Measurements from ENCODE around the gene KIF25.

Gene KIF25

DNA sequence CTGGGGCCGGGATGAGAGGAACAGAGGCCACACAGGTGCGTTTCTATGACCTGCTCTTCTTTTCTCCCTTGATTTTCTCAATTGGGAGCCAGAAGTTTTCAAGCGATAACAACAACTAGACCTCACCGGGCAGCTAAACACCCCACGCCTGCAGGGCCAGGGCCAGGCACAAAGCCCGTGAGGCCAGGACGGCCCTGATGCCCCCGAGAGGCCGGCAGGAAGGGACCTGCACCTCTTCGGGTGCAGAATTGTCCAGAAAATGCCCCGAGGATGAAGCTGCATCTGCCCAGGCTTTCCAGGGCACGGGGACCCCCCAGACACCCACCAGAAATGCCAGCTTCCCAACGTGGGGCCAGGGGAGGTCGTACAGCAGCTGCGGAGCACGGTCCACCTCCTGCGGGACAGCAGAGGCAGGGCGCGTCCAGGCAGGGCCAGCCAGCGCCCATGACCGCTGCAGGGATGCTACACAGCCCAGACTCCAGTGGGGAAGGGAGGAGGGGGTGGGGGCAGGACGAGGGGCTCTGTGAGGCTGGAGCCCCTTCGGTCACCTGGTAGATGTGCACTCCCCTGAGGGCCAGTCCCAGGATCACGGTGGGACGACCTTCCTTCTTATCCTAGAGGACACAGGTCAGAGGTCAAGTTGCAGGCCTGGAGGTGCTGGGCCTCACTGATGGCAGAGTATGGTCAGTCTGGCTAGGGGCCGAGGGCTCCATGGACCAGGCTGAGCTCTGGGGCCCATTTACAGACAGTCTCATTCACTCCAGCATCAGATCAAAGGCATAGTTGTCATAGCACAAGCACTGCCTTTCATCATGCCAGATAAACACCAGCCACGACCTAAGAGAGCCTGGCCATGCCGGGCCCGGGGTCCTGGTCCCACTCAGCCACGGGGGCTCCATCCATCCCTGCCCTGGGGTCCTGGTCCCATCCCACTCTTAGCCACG, 65.1 kb downstream of the KIF25 start:
- Histone ChIP-seq H3K4me1 (ENCODE audit: control insufficient read depth in 2 of 2, insufficient read depth in 2 of 2, low read length in 2 of 2) (peaks cover 7 to 20% of the 10 kb centered on the region in 2 donors), H3K9me3 (ENCODE audit: control insufficient read depth in 2 of 2, low read length in 2 of 2) (no peaks in the 10 kb centered on the region), H3K4me3 (ENCODE audit: low read length in 2 of 2) (no peak overlapping the region), H3K36me3 (ENCODE audit: control insufficient read depth in 2 of 2, insufficient read depth in 2 of 2, low read length in 2 of 2) (peaks cover 0 to 5% of the 10 kb centered on the region in 2 donors), H3K27me3 (ENCODE audit: control insufficient read depth in 2 of 2, insufficient read depth in 2 of 2, low read length in 2 of 2) (no peaks in the 10 kb centered on the region), H3K27ac (ENCODE audit: low read depth in 2 of 2, low read length in 2 of 2) (no peak overlapping the region), H3K9ac (ENCODE audit: low read depth in 1 of 2, low read length in 2 of 2) (no peak overlapping the region)

DNA sequence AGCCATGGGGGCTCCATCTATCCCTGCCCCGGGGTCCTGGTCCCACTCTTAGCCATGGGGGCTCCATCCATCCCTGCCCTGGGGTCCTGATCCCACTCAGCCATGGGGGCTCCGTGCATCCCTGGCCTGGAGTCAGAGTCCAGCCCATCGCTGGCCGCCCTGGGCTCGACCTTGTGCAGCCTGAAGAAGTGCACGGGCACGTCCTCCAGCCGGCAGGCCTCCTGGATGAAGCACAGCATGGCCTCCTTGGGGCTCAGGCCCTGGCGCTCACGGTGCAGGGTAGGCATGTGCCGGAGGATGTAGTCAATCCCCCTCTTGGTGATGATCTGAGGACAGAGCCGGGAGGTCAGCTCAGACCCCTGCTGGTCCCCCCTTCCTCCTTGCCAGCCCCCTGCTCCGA, 66.0 kb downstream of the KIF25 start:
- H3K27ac ChIP-seq (ENCODE audit: low read depth in 2 of 2, low read length in 2 of 2), result no peak overlapping the region
- H3K4me1 ChIP-seq (ENCODE audit: control insufficient read depth in 2 of 2, insufficient read depth in 2 of 2, low read length in 2 of 2), result peaks cover 7 to 20% of the 10 kb centered on the region in 2 donors

DNA sequence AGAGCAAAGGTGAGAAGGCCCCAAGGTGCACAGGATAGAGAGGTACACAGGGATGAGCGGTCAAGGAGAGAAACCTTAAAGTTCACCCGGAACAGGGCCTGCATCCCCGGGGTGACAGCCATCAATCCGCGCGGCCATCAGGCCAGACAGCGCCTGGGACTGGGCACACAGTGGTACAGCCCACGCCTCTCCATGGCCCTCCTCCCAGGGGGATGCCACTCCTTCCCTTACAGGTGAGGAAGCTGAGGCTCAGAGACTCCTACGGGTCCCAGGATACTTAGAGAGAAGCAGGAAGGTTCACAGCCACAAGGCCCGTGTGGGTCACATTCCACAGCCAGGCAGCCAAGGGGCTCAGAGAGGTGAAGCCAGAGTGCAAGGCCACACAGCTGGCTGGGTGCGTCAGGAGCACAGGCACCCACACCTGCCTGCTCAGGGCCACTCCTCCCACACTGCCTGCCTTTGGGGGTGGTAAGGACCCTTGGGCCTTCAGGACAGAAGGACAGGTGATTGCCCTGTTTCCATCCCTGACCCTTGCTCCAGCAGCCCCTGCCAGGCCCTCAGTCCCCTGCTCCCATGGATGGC, 66.8 kb downstream of the KIF25 start:
- Histone ChIP-seq H3K36me3 (ENCODE audit: control insufficient read depth in 2 of 2, insufficient read depth in 2 of 2, low read length in 2 of 2) (peaks cover 0 to 5% of the 10 kb centered on the region in 2 donors), H3K27ac (ENCODE audit: low read depth in 2 of 2, low read length in 2 of 2) (no peak overlapping the region), H3K4me3 (ENCODE audit: low read length in 2 of 2) (no peak overlapping the region), H3K9me3 (ENCODE audit: control insufficient read depth in 2 of 2, low read length in 2 of 2) (no peaks in the 10 kb centered on the region), H3K4me1 (ENCODE audit: control insufficient read depth in 2 of 2, insufficient read depth in 2 of 2, low read length in 2 of 2) (peaks cover 7 to 18% of the 10 kb centered on the region in 2 donors), H3K27me3 (ENCODE audit: control insufficient read depth in 2 of 2, insufficient read depth in 2 of 2, low read length in 2 of 2) (no peaks in the 10 kb centered on the region), H3K9ac (ENCODE audit: low read depth in 1 of 2, low read length in 2 of 2) (no peak overlapping the region)

More for the DNA sequence above, 66.0 kb downstream of the KIF25 start:
- Histone ChIP-seq H3K9ac (ENCODE audit: low read depth in 1 of 2, low read length in 2 of 2) (no peak overlapping the region), H3K4me3 (ENCODE audit: low read length in 2 of 2) (no peak overlapping the region), H3K27me3 (ENCODE audit: control insufficient read depth in 2 of 2, insufficient read depth in 2 of 2, low read length in 2 of 2) (no peaks in the 10 kb centered on the region), H3K36me3 (ENCODE audit: control insufficient read depth in 2 of 2, insufficient read depth in 2 of 2, low read length in 2 of 2) (peaks cover 0 to 5% of the 10 kb centered on the region in 2 donors), H3K9me3 (ENCODE audit: control insufficient read depth in 2 of 2, low read length in 2 of 2) (no peaks in the 10 kb centered on the region)

DNA sequence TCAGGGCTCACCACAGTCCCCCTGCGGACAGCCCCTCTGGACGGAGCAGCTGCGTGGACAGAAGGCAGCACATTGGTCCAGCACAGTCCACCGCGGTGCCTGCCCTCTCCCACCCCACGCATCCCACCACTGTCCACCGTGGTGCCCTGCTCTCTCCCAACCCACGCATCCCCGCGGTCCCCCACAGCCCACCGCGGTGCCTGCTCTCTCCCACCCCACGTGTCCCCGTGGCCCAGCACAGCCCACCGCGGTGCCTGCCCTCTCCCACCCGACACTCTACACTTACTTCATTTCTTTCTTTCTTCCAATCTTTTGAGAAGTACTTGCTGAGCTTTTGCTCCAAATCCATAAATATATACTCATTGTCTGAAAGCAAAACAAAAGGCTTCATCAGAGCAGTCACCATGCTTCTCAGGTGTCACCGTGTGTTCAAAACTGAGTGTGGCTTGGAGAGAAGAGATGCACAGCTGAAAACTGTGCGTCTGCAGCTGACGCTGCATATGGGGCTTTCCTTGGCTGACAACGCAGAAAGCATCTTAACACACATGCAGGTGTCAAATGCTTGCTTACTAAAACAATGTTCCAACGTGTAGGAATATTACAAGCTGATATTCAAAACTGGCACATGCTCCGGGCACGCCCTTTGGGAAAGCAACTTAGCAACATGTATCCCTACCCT, 69.7 kb downstream of the KIF25 start:
- H3K4me3 ChIP-seq (ENCODE audit: low read length in 2 of 2), result no peak overlapping the region
- peaks cover 0 to 2% of the 10 kb centered on the region in 2 donors for H3K4me1 ChIP-seq (ENCODE audit: control insufficient read depth in 2 of 2, insufficient read depth in 2 of 2, low read length in 2 of 2)
- H3K27me3 ChIP-seq (ENCODE audit: control insufficient read depth in 2 of 2, insufficient read depth in 2 of 2, low read length in 2 of 2), result no peaks in the 10 kb centered on the region
- peaks cover 0 to 5% of the 10 kb centered on the region in 2 donors for H3K36me3 ChIP-seq (ENCODE audit: control insufficient read depth in 2 of 2, insufficient read depth in 2 of 2, low read length in 2 of 2)
- H3K9ac ChIP-seq (ENCODE audit: low read depth in 1 of 2, low read length in 2 of 2), result no peak overlapping the region
- no peak overlapping the region for H3K27ac ChIP-seq (ENCODE audit: low read depth in 2 of 2, low read length in 2 of 2)
- no peaks in the 10 kb centered on the region for H3K9me3 ChIP-seq (ENCODE audit: control insufficient read depth in 2 of 2, low read length in 2 of 2)

DNA sequence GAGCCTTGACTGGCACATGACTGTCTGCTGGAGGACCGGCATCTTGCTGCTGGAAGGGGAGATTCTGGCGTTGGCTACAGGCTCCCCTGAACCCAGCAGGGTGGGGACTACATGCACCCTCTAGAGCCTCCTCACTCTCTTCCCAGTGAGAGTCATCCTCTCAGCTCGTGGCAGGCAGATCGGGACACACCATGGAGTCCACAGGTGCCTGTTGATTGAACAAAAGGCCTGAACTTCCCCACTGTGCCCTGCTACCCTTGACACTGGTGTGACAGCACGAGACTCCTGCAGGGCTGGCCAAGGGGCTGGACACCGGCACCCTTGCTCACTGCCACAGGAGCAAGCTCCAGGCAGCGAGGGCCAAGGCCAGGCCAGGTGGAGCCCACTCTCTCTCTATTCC, 73.3 kb downstream of the KIF25 start:
- H3K36me3 ChIP-seq (ENCODE audit: control insufficient read depth in 2 of 2, insufficient read depth in 2 of 2, low read length in 2 of 2), result peaks cover 11 to 15% of the 10 kb centered on the region in 2 donors
- no peak overlapping the region for H3K4me3 ChIP-seq (ENCODE audit: low read length in 2 of 2)
- H3K27me3 ChIP-seq (ENCODE audit: control insufficient read depth in 2 of 2, insufficient read depth in 2 of 2, low read length in 2 of 2), result no peaks in the 10 kb centered on the region
- peaks cover 0 to 2% of the 10 kb centered on the region in 2 donors for H3K4me1 ChIP-seq (ENCODE audit: control insufficient read depth in 2 of 2, insufficient read depth in 2 of 2, low read length in 2 of 2)
- no peaks in the 10 kb centered on the region for H3K9me3 ChIP-seq (ENCODE audit: control insufficient read depth in 2 of 2, low read length in 2 of 2)
- no peak overlapping the region for H3K9ac ChIP-seq (ENCODE audit: low read depth in 1 of 2, low read length in 2 of 2)
- H3K27ac ChIP-seq (ENCODE audit: low read depth in 2 of 2, low read length in 2 of 2), result no peak overlapping the region

DNA sequence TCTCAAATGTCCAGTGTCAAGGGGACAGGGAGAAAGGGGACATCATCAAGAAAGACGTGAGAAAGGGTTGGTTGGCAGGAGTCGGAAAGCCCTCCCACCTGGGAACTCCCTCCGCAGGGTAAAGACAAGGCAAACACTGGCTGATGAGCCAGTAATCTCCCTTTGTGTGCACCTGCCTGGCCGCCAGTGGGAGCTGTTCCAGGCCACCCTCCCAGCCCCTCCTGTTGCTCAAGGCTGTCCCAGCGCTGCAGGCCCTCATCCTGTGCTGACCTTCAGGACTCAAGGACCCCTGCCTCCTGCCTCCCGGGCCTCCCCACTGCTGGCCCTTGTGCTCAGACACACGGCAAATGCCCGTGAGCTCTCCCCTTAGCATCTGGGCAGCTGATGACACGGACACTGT, 74.1 kb downstream of the KIF25 start:
- no peaks in the 10 kb centered on the region for H3K27me3 ChIP-seq (ENCODE audit: control insufficient read depth in 2 of 2, insufficient read depth in 2 of 2, low read length in 2 of 2)
- peaks cover 0 to 2% of the 10 kb centered on the region in 2 donors for H3K4me1 ChIP-seq (ENCODE audit: control insufficient read depth in 2 of 2, insufficient read depth in 2 of 2, low read length in 2 of 2)

DNA sequence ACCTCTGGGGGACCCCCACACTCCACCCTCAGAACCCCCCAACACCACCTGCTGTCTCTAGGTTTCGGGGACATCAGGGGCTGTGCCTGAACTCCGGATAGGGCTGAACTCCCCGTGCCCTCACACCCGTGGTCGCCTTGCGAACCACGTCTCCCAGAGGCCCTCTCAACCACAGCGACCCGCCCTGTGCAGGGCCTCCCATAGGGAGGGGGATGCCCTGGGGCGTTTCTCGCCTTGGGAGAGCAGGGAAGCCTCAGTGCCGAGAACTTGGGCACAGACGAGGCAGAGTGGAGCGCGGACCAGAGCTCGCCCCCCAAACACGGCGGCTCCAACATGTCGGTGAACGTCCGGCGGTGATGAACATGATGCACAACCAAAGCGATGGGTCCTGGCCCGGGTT, 74.8 kb downstream of the KIF25 start:
- no peak overlapping the region for H3K27ac ChIP-seq (ENCODE audit: low read depth in 2 of 2, low read length in 2 of 2)

More for the DNA sequence above, 74.1 kb downstream of the KIF25 start:
- Histone ChIP-seq H3K27ac (ENCODE audit: low read depth in 2 of 2, low read length in 2 of 2) (no peak overlapping the region), H3K36me3 (ENCODE audit: control insufficient read depth in 2 of 2, insufficient read depth in 2 of 2, low read length in 2 of 2) (peaks cover 11 to 15% of the 10 kb centered on the region in 2 donors), H3K9me3 (ENCODE audit: control insufficient read depth in 2 of 2, low read length in 2 of 2) (no peaks in the 10 kb centered on the region), H3K9ac (ENCODE audit: low read depth in 1 of 2, low read length in 2 of 2) (no peak overlapping the region), H3K4me3 (ENCODE audit: low read length in 2 of 2) (no peak overlapping the region)

DNA sequence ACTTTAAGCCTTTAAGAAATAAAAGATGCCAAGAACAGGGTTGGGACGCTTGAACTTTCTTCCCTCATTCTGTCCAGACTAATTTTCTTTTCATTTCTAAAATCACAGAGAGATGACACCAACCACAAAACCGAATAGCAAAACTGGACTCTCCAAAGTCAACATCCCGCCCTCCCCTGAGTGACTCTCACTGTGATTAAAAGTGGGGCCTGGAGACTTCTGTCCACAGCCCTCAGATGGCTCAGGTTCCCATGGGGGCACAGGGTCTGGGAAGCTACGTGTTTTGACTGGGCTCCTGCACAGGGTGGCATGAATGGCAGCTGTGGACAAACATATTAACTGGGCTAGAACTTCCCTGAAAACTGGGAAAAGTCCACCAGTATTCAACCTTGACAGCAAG, 75.3 kb downstream of the KIF25 start:
- Histone ChIP-seq H3K9me3 (ENCODE audit: control insufficient read depth in 2 of 2, low read length in 2 of 2) (no peaks in the 10 kb centered on the region), H3K9ac (ENCODE audit: low read depth in 1 of 2, low read length in 2 of 2) (no peak overlapping the region), H3K4me3 (ENCODE audit: low read length in 2 of 2) (no peak overlapping the region), H3K4me1 (ENCODE audit: control insufficient read depth in 2 of 2, insufficient read depth in 2 of 2, low read length in 2 of 2) (peaks cover 0 to 4% of the 10 kb centered on the region in 2 donors), H3K27me3 (ENCODE audit: control insufficient read depth in 2 of 2, insufficient read depth in 2 of 2, low read length in 2 of 2) (no peaks in the 10 kb centered on the region), H3K36me3 (ENCODE audit: control insufficient read depth in 2 of 2, insufficient read depth in 2 of 2, low read length in 2 of 2) (peaks cover 11 to 12% of the 10 kb centered on the region in 2 donors), H3K27ac (ENCODE audit: low read depth in 2 of 2, low read length in 2 of 2) (no peak overlapping the region)

More for the DNA sequence above, 74.8 kb downstream of the KIF25 start:
- Histone ChIP-seq H3K9ac (ENCODE audit: low read depth in 1 of 2, low read length in 2 of 2) (no peak overlapping the region), H3K36me3 (ENCODE audit: control insufficient read depth in 2 of 2, insufficient read depth in 2 of 2, low read length in 2 of 2) (peaks cover 11 to 12% of the 10 kb centered on the region in 2 donors), H3K4me3 (ENCODE audit: low read length in 2 of 2) (no peak overlapping the region), H3K27me3 (ENCODE audit: control insufficient read depth in 2 of 2, insufficient read depth in 2 of 2, low read length in 2 of 2) (no peaks in the 10 kb centered on the region), H3K4me1 (ENCODE audit: control insufficient read depth in 2 of 2, insufficient read depth in 2 of 2, low read length in 2 of 2) (peaks cover 0 to 2% of the 10 kb centered on the region in 2 donors), H3K9me3 (ENCODE audit: control insufficient read depth in 2 of 2, low read length in 2 of 2) (no peaks in the 10 kb centered on the region)

DNA sequence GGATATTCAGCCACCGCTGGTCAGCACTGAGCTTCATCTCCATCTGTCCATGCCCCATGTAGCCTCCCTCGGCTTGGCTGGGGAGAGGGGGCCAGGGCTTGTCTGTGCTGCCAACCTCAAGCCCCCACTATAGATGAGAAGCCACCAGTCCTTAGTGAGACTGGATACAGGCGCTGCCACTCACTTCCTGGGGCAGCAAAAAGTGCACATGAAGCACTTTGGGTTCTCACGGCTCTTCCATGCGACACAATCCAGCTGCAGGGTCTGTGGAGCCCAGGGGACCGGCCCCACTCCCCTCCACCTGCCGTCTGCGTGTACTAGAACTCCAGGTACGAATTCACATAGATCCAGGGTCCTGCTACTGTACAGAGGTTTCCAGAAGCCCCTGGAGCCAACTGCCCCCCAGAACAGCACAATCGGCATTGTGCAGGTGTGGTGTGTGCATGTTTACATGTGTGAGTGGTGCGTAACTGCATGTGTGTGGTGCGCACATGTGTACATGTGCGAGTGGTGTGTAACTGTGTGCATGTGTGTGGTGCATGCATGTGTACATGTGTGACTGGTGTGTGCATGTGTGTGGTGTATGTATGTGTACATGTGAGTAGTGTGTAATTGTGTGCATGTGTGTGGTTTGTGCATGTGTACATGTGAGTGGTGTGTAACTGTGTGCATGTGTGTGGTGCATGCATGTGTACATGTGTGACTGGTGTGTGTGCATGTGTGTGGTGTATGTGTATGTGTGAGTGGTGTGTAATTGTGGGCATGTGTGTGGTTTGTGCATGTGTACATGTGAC, 76.7 kb downstream of the KIF25 start:
- Histone ChIP-seq H3K4me3 (ENCODE audit: low read length in 2 of 2) (no peak overlapping the region), H3K9me3 (ENCODE audit: control insufficient read depth in 2 of 2, low read length in 2 of 2) (no peaks in the 10 kb centered on the region), H3K27ac (ENCODE audit: low read depth in 2 of 2, low read length in 2 of 2) (no peak overlapping the region), H3K27me3 (ENCODE audit: control insufficient read depth in 2 of 2, insufficient read depth in 2 of 2, low read length in 2 of 2) (no peaks in the 10 kb centered on the region), H3K36me3 (ENCODE audit: control insufficient read depth in 2 of 2, insufficient read depth in 2 of 2, low read length in 2 of 2) (peaks cover 11 to 12% of the 10 kb centered on the region in 2 donors), H3K9ac (ENCODE audit: low read depth in 1 of 2, low read length in 2 of 2) (no peak overlapping the region), H3K4me1 (ENCODE audit: control insufficient read depth in 2 of 2, insufficient read depth in 2 of 2, low read length in 2 of 2) (peaks cover under 1 to 15% of the 10 kb centered on the region in 2 donors)
